HepG2 (cell line): ENCODE data around the gene GAL3ST2.
"Not testable (repeated sequence)": the region's sequence is repeated elsewhere in the genome, so short reads cannot be mapped to it uniquely, and the experiment has no call there.

Source experiments
- NR3C1 ChIP-seq: sonication (generic); formaldehyde crosslinking; IDR thresholded peaks from 2 replicates; pipeline ENCODE4 v1.4.0; 2020; ENCODE audit warnings: missing genetic modification reagents
- ZNF235 ChIP-seq: sonication (generic); formaldehyde crosslinking; IDR thresholded peaks from 2 replicates; pipeline ENCODE4 v1.8.1; 2023; ENCODE audit warnings: mild to moderate bottlenecking, missing genetic modification reagents, borderline replicate concordance
- ZNF589 ChIP-seq: sonication (generic); formaldehyde crosslinking; conservative IDR thresholded peaks from 2 replicates; pipeline ENCODE4 v1.8.0; 2022; ENCODE audit warnings: mild to moderate bottlenecking, moderate library complexity, missing genetic modification reagents
- TF ChIP-seq, protein P1 (sequence below): sonication (generic); formaldehyde crosslinking; IDR thresholded peaks from 2 replicates; pipeline ENCODE4 v1.5.0; 2020; ENCODE audit warnings: missing genetic modification reagents

DNA sequence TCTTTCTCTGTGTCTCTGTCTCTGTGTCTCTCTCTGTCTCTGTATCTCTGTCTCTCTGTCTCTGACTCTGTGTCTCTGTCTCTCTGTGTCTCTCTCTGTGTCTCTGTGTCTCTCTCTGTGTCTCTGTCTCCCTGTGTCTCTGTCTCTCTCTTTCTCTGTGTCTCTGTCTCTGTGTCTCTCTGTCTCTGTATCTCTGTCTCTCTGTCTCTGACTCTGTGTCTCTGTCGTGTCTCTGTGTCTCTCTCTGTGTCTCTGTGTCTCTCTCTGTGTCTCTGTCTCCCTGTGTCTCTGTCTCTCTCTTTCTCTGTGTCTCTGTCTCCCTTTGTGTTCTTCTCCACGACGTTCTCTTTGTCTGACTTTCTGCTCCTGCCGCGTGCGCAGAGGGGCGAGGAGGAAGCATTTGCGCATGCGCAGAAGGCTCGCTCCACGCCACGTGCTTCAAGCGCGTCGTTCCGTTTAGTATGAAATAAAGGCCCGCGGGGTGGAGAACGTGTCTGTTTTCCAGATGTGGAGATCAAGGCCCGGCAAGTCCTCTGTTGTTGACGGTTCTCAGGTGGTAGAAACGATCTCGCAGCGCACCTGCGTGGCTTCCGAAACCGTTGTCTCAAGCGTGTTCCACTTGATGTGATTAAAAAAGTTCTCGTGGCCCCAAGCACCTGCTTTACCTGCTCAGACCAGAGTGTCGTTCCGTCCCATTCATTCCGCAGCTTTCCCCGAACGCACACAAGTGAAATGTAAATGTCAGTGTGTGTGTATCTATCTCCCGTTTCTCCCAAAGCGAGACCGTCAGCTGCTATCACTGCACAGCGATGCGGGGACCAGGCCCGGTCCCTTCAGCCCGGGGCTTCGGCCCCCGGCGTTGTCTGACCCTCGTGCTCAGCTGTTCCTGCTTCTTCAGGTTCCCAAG lies 47.2 kb downstream of the GAL3ST2 start:
- not testable (repeated sequence) for TF ChIP-seq ZNF235; ZNF589 (CRISPR knock-in tag); NR3C1 (CRISPR knock-in tag)
- TF ChIP-seq, protein P1, sequence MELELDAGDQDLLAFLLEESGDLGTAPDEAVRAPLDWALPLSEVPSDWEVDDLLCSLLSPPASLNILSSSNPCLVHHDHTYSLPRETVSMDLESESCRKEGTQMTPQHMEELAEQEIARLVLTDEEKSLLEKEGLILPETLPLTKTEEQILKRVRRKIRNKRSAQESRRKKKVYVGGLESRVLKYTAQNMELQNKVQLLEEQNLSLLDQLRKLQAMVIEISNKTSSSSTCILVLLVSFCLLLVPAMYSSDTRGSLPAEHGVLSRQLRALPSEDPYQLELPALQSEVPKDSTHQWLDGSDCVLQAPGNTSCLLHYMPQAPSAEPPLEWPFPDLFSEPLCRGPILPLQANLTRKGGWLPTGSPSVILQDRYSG (CRISPR knock-in tag) = not testable (repeated sequence)
